Measurements from ENCODE around the gene SLC9A9. TPM values are rescaled to one million over a fixed set of nuclear protein-coding genes. Genes with fewer than 3 reads are reported as not detected.

Gene SLC9A9
- polyA plus RNA-seq, 1 of the 3 experiments (the other 2 are of a cell fraction), result 0.05 TPM

GRCh38 chr3:143511174-143511879, 336.9 kb downstream of the SLC9A9 start:
- Histone ChIP-seq H3K9ac (no peak overlapping the region), H3K79me2 (ENCODE audit: insufficient read depth) (no peaks in the 10 kb centered on the region), H3K36me3 (replicated peaks in 1 of 2; ENCODE audit: control insufficient read depth in 1 of 2, insufficient read depth in 2 of 2, low read length in 1 of 2) (no peaks in the 10 kb centered on the region), H3K9me3 (no peaks in the 10 kb centered on the region), H3F3A (replicated peaks; ENCODE audit: insufficient read depth) (no peaks in the 10 kb centered on the region), H3K27ac (ENCODE audit: low read depth in 2 of 2, low read length in 1 of 2) (no peak overlapping the region), H3K27me3 (ENCODE audit: insufficient read depth) (peaks cover 9% of the 10 kb centered on the region; the same call in 1 of the 2 replicates), H3K4me2 (no peak overlapping the region), H3K4me1 (ENCODE audit: control insufficient read depth in 1 of 2, insufficient read depth in 2 of 2, low read depth in 1 of 2, low read length in 1 of 2) (no peaks in the 10 kb centered on the region), H2AFZ (ENCODE audit: low read depth) (no peak overlapping the region), H3K4me3 (ENCODE audit: low read depth in 2 of 2, low read length in 1 of 2) (no peak overlapping the region), H3K9me2 (no peaks in the 10 kb centered on the region), H4K20me1 (ENCODE audit: insufficient read depth) (no peaks in the 10 kb centered on the region)
- ChIA-PET CTCF (no interaction called here), POLR2A (no interaction called here)
- TF ChIP-seq REST (IDR thresholded peaks at IDR 0.05; ENCODE audit: low read depth, low read length) (no peak), MEF2A (IDR thresholded peaks at IDR 0.05; ENCODE audit: borderline replicate concordance, low read depth) (no peak), USF2 (IDR thresholded peaks at IDR 0.05; ENCODE audit: borderline replicate concordance, low read depth, low read length) (no peak), PBX3 (IDR thresholded peaks at IDR 0.05) (no peak), RXRA (IDR thresholded peaks at IDR 0.05; ENCODE audit: borderline replicate concordance, low read depth) (no peak), CHD2 (IDR thresholded peaks at IDR 0.05; ENCODE audit: low read length, partially characterized antibody) (no peak), ZBTB33 (IDR thresholded peaks at IDR 0.05; ENCODE audit: borderline replicate concordance, low read depth) (no peak), GATA2 (CRISPR knock-in tag; IDR thresholded peaks at IDR 0.05) (no peak), SIN3A (IDR thresholded peaks at IDR 0.05; ENCODE audit: borderline replicate concordance, low read depth, low read length) (no peak), GABPA (IDR thresholded peaks at IDR 0.05; ENCODE audit: low read depth) (no peak), IRF3 (IDR thresholded peaks at IDR 0.05; ENCODE audit: low read depth, low read length) (no peak), YY1 (IDR thresholded peaks at IDR 0.05; ENCODE audit: low read depth) (no peak), ELF1 (IDR thresholded peaks at IDR 0.05) (no peak)
- no peak for DNase-seq
- WGBS (ENCODE audit: low lambda C conversion rate), result 8% methylated on average over 5 of the region's 5 CpGs

Data from SK-N-SH (cell line).